NCI-H345 (cell line): ENCODE results near the gene EBF3.

ENCODE experiments used
- DNase-seq: peaks from one replicate; lab custom pipeline; 2025; lab: John Stamatoyannopoulos, UW

Gene EBF3

DNA sequence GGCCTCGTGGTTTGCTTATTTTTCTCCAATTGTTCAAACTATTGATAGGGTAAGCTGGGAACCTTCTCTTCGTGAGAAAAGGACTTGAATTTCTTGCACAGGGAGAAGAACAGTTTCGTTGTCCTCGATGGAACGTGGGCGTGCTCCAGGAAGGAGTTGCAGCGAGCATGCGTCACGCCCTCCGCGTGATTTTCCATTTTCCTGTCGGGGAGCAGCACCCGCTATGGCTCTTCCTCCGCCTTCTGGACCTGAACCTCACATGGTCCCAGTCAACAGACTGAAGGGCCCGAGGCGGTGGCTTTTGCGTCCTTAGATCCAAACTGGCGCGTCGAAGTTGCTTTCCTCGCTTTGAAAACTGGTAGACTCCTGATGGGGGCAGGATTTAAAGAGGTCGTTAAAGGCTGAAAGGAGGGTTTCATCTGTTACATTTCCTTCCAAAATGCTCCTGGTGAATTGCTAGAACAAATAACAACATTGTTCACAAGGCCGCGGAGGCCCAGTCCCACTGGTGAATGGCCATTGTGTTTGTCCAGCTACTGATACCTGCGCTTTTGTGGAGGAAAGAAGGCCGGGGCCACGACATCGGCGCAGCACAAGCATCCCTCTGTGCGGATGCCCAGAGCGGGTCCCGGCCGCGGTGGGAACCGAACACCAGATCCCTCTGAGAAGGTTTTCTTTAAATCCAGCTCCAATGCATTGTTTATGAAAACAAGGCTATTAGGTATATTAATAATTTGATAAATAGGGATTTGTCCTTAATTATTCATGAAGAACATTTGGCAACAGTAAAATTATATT, 75.9 kb downstream of the EBF3 start:
- DNase-seq, result no peak

DNA sequence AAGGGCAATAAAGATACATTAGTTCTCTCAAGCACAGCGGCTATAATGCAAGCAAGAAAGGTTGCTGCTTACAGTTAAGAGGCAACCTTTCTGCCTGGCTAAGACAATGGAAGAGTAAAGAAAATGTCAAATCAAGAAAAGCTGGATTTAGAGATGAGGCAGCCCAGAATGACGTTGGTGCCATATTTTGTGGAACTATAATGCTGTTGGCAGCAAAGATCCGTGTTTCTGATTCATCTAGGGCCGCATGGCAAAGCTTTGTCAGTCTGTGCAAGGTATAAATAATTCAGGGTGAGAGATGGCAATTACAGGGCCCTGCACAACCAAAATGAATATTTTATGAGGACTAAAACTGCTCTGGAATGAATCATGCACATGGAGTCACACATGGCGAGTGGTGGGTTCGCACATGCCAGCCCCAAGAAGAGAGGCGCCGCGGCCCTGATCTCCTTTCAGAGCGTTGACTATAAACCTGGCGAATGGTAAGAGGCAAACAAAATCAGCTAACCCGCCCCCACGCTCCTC, 76.6 kb downstream of the EBF3 start:
- DNase-seq, result no peak

DNA sequence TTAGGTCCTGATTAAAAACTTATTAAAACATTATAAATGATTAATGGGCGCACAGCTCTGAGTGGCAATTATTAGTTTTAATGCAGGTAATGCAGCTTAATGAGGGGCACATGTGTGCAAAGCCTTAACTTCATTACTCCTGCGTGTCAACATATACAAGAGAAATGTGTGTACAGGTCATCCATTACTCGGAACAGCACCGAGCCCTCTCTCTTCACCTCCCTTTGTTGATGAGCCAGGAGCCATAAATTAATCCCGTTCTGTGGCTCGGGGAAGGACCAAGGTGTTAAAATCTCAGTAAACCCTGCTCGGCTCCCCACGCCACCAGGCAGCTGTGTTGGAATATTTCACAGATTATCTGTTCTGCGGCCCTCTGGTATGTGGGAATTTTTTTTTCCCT, 77.8 kb downstream of the EBF3 start:
- DNase-seq, result no peak

DNA sequence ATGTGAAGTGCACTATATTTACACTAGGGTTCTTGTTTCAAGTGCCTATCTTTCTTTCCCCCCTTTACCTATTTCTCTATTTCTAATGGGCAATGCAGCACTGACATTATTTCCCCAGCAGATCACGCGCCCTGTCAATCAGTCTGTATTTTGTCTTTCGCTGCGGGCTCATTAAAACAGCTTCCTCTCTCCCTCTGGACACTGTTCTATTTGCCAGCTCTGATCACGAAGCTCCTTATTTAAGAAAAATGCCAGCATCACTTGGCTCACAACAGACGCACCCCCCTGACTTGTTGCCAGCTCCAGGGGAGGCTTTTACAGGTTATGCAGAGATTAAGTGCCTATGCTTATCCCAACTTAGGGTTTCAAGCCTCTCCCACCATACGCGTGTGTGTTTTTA, 78.5 kb downstream of the EBF3 start:
- DNase-seq, result no peak

DNA sequence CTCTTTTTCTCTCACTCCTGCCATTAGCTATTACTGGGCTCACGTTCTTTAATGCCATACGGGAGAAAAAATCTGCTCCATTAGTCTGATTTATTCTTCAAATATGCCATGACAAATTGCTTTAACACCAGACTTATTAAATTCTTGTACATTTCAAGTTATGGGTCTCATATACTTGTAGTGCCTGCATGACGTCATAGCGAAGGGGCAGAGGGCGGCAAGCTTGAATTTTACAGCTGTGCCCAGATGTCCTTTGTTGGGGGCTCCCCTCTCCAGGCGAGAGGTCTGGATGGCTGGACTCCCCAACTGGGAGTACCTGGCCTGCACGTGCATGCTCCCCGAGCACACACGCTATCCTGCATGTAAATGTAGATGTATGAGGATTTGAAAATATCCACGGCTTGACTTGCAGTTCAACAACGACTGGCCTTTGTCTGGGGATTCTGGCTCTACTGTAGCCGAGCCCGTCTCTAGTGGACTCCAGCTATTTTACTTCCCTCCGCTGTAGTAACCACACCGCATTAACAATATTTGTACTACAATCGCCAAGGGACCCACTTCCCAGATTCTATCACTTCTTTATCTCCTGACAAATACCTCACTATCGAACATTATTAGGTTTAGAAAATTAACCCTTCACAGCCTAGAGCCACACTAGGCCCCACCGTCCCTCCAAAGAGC, 79.5 kb downstream of the EBF3 start:
- no peak for DNase-seq

DNA sequence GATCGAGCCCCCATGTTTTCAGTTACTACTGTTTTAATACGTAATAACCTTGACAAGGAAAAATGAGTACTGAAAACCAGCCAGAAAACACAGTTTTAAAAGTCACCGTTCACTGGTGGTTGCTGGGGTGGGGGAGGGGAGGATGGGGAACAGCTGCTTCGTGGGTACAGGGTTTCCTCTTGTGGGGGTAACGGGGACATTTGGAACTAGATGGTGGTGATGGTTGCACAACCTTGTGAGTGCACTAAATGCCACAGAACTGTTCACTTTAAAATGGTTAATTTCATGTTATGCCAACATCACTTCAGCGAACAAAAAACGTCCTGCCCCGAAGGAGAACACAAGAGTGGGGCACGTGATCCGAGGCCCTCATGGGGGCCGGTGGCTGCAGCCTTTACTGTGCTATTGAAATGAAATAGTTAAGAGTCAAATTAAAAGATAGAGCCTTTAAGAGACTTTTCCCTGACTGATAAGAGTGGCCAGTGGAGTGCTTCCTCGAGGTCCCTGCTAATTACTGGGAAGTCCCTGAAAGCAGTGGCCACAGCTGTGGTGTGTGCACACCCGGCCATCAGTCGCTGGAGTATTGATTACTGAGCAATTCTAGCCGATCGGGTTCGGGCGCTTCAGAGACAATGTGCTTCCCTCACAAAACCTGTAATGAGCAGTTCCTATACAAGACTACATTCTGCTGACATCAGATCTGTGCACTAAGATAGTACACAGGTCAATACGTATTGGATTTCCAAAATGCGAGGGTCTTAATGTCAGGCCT, 80.3 kb downstream of the EBF3 start:
- no peak for DNase-seq

DNA sequence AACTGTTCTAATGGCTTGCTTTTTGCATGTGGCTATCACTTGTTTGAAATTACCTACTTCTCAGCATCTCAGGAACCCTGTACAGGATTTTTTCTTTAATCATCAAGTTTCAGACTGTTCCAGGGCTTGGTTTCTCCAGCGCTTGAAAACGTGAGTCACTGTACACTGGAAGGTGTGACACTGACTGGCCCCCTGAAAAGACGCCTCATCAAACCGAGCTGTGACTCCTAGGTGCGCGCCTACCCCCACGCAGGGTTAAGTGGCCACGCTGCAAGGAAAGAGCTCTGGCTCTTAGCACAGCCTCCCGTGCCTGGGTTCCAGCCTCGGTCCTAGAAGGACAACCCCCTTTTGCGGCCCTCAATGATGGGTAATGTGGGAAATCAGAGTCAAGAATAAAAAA, 81.0 kb downstream of the EBF3 start:
- no peak for DNase-seq

DNA sequence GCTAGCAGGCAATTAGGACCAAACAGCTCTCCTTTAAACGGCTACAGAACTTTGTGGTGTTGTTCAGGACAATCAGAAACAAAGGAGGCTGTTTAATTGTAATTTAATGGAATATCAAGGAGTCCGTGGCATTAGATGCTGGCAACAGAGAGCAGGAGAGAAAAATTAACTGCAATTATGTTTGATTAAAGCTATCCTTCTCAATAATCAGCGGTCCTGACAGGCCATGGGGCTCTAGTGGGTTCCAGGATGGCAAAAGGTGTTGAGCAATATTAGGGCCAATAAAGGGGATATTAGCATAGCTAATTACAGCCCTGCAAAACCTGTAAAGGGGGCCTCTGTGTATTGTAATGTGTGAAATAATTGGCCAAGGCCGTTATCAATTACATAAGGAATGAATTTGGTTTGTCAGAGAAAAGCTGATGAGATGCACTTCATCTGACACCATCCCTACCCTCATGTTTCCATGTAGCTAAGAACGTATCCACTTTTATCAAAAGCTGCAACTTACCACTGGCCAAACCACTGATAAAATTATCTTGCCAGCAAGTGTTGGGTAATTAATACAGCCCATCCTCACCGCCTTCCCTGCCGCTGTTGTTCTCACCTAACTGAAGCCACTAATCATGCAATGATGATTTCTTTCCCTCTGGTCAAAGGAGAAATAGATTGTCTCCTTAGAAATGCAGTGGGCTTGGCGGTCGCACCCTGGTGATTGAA, 81.6 kb downstream of the EBF3 start:
- no peak for DNase-seq

DNA sequence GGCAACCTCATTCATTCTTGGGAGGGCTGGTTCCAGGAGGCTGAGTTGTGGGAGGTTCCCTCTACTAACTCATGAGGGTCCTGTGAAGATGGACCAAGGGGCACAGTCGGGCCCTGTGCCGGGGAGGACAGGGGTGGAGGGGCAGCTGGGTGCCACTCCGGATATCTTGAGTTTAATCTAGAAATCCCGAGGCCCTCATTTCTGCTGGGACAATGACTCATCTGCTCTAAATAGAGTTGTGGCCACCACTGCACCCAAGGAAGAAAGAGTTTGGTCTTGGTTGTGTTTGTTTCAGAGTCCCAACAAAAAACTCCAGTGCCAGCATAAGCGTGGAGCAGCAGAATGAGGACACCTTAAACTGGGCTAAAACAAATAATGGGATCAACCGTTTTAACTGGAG, 82.4 kb downstream of the EBF3 start:
- no peak for DNase-seq

DNA sequence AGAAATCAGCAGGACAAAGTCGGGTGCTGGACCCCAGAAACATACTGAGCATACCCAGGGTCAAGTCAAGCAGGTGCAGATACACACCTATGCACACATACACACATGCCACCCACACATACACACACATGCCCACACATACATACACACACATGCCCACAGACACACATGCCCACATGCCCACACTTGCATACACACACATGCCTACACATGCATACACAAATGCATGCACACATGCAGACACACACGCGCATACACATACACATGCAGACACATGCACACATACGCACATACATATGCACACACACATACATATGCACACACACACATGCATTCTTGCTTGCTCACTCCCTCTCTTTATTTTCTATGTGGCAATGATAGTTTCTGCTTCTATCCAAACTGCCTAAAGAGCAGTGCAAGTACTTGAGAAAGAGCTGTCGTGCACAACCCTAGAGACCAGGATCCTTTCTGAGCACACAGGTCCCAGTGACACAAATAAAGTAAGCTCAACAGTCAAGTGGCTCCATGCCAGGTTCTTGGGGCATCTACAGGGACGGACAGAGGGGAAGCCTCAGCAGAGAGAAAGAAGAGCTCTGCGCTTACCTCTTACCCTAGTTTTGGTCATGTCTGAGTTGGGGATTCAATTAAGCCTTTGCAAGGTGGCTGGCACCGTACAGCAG, 83.7 kb downstream of the EBF3 start:
- DNase-seq, result no peak

DNA sequence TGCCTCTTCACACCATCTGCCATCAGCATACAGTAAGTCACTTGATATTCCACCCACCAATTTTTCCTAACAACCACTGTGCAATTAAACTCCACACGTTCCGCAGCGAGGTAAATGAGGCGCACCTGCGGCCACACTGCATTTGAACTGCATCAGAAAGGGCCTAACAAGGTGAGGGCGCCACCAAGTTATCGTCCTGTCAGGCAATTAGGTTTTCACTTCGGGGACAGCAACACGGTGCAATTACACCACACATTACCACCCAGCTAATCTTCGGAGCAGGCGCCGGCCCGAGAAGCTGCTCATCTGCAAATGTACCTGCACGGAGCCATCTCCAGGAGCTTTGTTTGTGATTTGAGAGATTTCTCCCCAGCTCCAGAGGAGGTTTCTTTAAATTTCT, 84.4 kb downstream of the EBF3 start:
- DNase-seq, result no peak

DNA sequence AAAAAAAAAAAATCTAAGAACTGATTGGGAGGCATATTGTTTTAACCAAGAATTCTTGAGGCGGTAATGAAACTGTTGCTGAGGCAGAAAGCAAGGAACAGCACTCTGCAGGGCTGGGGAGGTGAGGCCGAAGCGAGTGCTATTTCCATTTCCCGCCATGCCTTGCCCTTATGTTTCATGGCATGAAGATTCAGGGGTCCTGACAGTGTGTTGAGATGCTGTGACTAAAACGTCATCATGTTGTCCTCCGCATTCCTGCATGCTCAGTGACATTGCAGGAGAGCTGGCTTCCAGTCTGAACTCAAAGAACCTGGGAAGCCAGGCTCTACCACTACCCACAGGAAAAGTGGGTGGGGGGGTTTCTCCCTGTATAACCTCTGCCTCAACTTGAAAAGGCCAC, 85.2 kb downstream of the EBF3 start:
- no peak for DNase-seq

DNA sequence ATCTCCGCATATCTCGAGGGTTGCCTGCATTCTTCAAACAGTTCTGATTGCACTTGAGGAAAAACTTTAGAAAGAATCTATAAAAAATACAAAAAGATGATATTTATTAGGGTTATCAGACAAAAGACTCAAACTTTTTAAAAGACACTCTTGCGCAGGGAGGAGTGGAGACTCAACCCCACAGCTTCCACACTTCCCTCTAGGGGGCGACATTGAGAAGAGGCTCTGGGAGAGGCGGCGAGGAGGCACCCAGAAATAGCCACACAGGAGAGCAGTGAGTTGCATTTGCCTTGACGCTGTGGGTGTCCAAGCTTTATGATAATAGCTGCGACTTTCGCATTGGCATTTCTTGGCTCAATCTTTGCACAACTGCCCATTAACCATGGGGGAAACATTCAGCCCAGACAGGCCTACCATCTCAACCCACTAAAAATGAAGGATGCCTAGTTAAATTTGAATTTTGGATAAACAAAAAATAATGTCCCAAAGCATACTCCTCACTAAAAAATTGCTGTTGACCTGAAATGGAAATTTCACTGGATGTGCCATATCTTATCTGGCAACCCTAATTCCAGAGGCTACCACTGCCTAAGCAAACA, 86.2 kb downstream of the EBF3 start:
- no peak for DNase-seq

DNA sequence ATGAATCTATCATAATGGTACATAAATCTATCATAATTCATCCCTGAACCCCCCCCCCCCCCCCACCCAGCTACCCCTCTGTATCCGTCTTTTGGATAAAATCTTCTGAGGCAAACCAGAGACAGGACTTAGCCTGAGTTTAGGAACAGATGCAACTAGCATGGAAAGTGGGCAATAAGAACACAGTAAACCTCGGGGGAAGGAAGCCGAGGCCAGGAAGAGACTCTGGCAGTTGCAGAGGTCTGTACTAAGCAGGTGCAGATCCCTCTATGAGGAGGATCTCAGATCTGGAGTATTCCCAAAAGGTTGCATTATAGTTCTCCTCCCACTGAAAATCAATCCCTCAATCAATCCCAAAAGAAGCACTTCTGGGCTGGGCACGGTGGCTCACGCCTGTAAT, 87.2 kb downstream of the EBF3 start:
- DNase-seq, result no peak

DNA sequence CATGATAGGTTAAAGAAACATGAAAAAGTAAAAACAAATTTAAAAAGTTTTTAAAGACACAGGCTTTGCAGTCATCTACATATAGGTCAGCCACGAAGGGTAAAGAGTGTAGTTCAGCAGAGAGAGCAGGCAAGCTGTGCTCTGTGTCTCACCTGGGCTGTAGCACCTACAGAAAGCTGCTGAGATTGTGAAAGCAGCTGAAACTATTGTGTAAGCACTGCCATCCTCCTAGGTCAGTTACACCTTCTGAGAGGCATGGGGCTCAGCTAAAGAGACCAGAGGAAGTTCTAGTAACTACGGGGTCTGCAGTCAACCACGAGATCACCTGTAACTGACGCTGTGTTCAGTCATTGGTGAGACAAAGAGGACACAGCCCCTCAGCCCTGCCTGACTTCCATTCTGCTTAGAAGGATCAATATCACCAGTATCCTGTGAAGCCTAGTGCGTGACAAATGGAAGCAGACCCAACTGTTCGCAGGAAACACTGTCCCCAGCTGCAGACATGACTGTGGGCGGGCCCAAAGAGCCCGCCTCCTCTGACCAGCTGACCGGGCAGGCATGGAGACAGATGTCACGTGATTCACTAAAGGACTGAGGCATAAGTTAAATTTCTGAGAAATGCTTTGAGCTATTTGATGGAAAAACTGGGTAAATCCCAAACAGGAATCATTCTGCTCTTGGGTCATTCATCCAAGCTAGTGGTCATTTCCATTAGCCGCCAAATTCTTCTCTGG, 87.9 kb downstream of the EBF3 start:
- no peak for DNase-seq

DNA sequence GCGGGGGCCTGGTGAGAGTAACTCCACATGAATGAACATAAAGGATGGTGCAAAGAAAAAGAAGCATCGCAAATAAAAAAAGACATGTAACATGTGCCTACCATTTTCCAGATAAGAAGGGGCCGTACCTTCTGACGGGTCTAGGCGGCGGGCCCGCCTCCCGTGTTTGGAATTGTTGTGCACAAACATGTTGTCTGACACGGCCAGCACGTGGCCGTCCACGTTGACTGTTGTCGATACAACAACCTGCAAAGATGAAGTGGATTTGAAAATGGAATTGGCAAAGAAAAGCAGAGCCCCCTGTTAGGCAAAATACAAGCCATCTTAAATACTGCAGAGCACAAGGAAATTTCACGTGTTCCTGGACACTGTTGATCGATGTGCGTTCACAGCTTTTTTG, 90.7 kb downstream of the EBF3 start:
- DNase-seq, result no peak

DNA sequence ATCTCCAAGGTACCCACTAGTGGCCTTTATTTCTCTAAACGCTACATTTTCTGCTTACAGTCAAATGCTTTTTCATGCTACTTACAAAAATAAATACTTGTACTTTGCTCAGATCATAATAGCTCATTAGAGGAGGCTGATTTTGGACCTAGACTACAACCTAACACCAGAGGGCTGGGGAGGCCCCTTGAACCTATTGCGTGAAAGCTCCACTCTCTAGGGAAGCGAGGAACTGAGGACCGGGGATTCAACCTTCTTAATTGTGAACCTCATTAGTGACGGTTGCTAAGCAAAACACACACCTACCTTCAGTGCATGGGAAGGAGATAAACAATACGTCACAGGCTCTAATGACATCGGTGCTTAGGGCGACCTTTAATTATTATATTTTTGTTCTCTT, 92.1 kb downstream of the EBF3 start:
- DNase-seq, result no peak

DNA sequence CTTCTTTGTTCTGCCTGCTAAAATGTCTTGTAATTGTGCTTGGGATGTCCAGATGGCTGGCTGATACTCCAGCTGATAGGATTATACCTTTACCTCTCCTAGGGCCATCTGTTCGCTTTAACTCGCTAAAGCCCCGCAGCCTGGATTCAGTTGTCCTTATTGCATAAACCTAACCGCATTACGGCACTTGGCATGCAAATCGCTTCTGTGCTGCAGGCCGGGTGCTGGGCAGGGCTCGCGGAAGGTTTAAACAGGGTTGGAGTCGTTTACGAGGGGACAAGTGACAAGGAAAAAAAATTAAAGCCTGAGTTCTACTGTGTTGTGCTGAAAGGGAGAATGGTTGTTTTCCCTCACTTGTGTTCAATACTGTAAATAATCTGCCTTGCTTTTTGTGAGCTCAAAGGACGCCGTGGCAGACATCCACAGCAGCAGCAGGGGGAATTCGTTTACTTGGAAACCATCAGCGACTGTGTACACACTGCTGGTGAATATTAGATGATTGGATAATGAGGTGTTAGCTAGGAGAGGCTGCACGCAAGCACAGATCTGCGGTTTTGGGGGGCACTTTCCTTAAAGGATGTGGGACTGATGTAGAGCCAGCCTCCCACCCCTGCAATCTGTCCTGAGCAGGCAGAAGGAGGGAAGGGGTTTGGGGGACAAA, 93.0 kb downstream of the EBF3 start:
- peak; percentile 82 for DNase-seq

DNA sequence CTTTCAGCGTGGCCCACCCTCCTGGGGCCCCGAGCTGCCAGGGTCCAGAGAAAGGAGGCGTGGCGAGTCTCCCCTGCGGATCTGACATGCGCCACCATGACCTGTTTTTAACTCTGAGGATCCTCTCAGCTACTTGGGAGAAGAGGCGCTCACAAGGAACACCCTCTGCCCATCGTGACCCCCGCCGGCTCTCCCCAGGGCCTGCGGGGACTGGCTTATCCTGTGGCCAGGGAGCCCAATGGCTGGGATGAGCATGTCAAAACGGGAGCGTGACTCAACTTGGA, 93.7 kb downstream of the EBF3 start:
- DNase-seq, result no peak
